ENCODE results near the gene PLAC1. TPM values are rescaled to one million over a fixed set of nuclear protein-coding genes. Genes with fewer than 3 reads are reported as not detected.

The PLAC1 gene
- total and polyA plus RNA-seq, 8 donors = 0.18 to 0.77 (median 0.46) TPM; not detected in 2

DNA sequence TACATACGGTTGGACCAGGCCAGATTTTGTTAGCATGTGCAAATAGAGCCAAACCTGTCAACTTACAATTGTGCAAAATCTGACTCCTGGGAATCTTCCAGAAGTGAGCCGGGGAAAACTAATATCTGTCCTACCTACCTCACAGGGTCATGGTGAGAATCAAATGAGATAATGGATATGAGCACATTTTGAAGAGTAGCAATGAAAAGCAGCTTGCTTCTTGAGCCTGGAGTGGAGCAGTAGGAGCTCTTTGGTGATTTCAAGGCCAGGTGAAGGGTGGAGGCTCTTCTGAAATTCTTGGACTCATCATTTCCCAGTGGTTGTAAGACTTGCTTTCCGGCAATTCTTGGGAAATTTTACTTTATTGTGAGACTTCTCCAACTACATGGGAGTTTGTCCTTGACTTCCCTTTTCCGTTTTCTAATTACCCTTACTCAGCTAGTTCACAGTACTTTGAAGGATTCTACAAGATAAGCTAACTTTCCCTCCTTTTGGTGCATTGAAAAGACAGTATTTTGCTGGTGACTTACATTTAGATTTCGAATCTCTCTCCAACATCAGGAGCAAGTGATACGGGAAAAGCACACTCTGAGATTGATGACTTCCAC lies 12.2 kb downstream of the PLAC1 start:
- H3K27ac ChIP-seq = no peak overlapping the region
- no peak for ATAC-seq
- intact Hi-C loops (cut with DNase I) = no loop called here

DNA sequence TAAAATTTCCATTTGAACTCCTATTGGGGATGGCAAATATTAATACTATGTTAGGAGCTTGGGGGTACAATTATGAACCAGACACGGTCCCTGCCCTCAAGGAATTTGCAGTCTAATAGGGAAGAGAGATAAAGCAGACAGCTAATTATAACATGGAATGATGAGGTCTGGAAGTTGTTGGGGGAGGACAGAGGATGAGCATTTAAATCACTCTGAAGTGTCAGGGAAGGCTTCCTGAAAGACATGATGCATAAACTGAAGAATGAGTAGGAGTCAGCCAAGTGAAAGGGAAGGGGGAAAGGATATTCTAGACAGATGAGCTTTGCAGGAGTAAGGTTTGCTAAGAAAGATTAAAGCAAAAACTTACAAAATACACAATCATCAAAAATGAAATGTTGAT lies 15.9 kb downstream of the PLAC1 start:
- TF ChIP-seq, protein P1, sequence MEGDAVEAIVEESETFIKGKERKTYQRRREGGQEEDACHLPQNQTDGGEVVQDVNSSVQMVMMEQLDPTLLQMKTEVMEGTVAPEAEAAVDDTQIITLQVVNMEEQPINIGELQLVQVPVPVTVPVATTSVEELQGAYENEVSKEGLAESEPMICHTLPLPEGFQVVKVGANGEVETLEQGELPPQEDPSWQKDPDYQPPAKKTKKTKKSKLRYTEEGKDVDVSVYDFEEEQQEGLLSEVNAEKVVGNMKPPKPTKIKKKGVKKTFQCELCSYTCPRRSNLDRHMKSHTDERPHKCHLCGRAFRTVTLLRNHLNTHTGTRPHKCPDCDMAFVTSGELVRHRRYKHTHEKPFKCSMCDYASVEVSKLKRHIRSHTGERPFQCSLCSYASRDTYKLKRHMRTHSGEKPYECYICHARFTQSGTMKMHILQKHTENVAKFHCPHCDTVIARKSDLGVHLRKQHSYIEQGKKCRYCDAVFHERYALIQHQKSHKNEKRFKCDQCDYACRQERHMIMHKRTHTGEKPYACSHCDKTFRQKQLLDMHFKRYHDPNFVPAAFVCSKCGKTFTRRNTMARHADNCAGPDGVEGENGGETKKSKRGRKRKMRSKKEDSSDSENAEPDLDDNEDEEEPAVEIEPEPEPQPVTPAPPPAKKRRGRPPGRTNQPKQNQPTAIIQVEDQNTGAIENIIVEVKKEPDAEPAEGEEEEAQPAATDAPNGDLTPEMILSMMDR (IDR thresholded peaks at IDR 0.05) = no peak
- H3K27me3 ChIP-seq = no peaks in the 10 kb centered on the region
- no peaks in the 10 kb centered on the region for H3K9me3 ChIP-seq
- H3K27ac ChIP-seq = no peak overlapping the region
- H3K4me3 ChIP-seq = no peak overlapping the region
- no peaks in the 10 kb centered on the region for H3K4me1 ChIP-seq
- no peak for ATAC-seq
- DNase-seq = no peak
- intact Hi-C loops (cut with DNase I) = no loop called here
- H3K36me3 ChIP-seq = no peaks in the 10 kb centered on the region

More for the DNA sequence above, 12.2 kb downstream of the PLAC1 start:
- DNase-seq = no peak
- no peak overlapping the region for H3K4me3 ChIP-seq
- H3K9me3 ChIP-seq = no peaks in the 10 kb centered on the region
- TF ChIP-seq, protein P1 (IDR thresholded peaks at IDR 0.05) = no peak
- H3K36me3 ChIP-seq = no peaks in the 10 kb centered on the region
- H3K4me1 ChIP-seq = no peaks in the 10 kb centered on the region
- no peaks in the 10 kb centered on the region for H3K27me3 ChIP-seq

DNA sequence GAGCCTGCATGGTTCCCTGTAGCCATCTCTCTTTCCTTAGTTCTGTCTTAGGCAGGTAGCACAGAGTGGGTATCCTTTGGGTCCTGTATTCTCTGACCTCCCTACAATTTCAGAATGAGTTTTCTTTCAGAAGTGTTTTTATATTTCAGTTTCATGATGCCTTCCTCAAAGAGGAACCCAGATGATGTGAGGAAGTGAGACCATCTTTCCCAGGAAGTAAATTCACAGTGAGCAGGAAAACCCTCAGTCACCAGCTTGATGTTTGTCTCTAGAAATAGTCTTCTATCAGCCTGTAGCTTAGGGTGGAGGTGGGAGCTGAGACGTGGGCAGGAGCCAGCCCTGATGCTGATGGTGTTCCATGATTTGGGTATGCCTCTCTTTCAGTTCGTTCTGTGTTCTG lies 16.9 kb downstream of the PLAC1 start:
- no peak for ATAC-seq
- TF ChIP-seq, protein P1 (IDR thresholded peaks at IDR 0.05) = no peak

DNA sequence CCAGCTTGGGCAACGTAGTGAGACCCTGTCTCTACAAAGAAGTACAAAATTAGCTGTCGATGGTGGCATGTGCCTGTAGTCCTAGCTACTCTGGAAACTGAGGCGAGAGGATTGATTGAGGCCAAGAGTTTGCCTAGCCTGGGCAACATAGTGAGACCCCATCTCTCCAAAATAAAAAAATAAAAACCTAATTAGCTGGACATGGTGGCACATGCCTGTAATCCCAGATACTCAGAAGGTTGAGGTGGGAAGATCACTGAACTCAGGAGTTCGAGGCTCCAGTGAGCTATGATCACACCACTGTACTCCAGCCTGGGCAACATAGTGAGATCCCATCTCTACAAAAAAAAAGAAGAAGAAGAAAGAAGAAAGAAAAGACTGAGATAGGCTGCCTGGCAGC lies 17.4 kb downstream of the PLAC1 start:
- no peaks in the 10 kb centered on the region for H3K27me3 ChIP-seq
- H3K9me3 ChIP-seq = no peaks in the 10 kb centered on the region
- ATAC-seq = no peak
- H3K36me3 ChIP-seq = no peaks in the 10 kb centered on the region
- H3K4me1 ChIP-seq = no peaks in the 10 kb centered on the region
- TF ChIP-seq, protein P1 (IDR thresholded peaks at IDR 0.05) = no peak
- H3K4me3 ChIP-seq = no peak overlapping the region
- intact Hi-C loops (cut with DNase I) = no loop called here
- no peak for DNase-seq
- no peak overlapping the region for H3K27ac ChIP-seq

More for the DNA sequence above, 16.9 kb downstream of the PLAC1 start:
- intact Hi-C loops (cut with DNase I) = no loop called here
- no peak overlapping the region for H3K27ac ChIP-seq
- no peaks in the 10 kb centered on the region for H3K4me1 ChIP-seq
- H3K4me3 ChIP-seq = no peak overlapping the region
- H3K27me3 ChIP-seq = no peaks in the 10 kb centered on the region
- DNase-seq = no peak
- H3K36me3 ChIP-seq = no peaks in the 10 kb centered on the region
- H3K9me3 ChIP-seq = no peaks in the 10 kb centered on the region

DNA sequence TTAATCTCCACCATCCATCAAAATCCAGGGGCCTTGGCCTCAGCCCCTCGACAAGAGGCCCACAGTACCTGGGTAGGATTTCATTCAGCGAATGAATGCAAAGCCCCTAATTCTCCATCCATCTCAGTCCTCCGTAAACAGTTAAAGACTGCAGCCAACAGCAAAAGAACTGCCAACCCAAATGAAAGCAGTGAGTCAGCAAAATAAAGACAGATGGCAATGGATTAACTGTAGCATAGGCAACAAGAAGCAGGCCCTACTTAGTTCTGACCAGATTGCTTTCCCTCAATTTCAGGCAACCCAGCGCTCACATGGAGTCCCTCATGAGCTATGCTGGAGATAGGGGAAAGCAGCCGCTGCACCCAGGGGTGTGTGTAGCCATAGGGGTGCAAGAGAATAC lies 21.4 kb downstream of the PLAC1 start:
- no peaks in the 10 kb centered on the region for H3K36me3 ChIP-seq
- ATAC-seq = no peak
- H3K4me3 ChIP-seq = no peak overlapping the region
- TF ChIP-seq, protein P1 (IDR thresholded peaks at IDR 0.05) = no peak
- intact Hi-C loops (cut with DNase I) = no loop called here
- H3K4me1 ChIP-seq = no peaks in the 10 kb centered on the region
- DNase-seq = no peak
- H3K27me3 ChIP-seq = no peaks in the 10 kb centered on the region
- no peaks in the 10 kb centered on the region for H3K9me3 ChIP-seq
- no peak overlapping the region for H3K27ac ChIP-seq

All from left lung (tissue), 10 donors.